GM15510 (cell line): Measurements from ENCODE around the gene EEFSEC.

Experiments
- POLR2A ChIP-seq: IDR thresholded peaks from 3 replicates; pipeline ENCODE4 v1.6.1; 2011; ENCODE audit warnings: borderline replicate concordance; ENCODE audit not compliant: insufficient read length; ENCODE audit errors: extremely low read depth

The EEFSEC gene

GRCh38 chr3:128343287-128344051, 190.2 kb downstream of the EEFSEC start:
- TF ChIP-seq POLR2A, result no peak

- no peak for TF ChIP-seq POLR2A
These were observed 190.9 kb downstream of the EEFSEC start for GRCh38 chr3:128344052-128344735.

- TF ChIP-seq POLR2A, result no peak
These were observed 191.9 kb downstream of the EEFSEC start for GRCh38 chr3:128345196-128345595.

GRCh38 chr3:128346562-128346961, 193.3 kb downstream of the EEFSEC start:
- TF ChIP-seq POLR2A, result no peak

GRCh38 chr3:128347282-128347681, 194.0 kb downstream of the EEFSEC start:
- TF ChIP-seq POLR2A, result no peak

GRCh38 chr3:128348075-128348474, 194.8 kb downstream of the EEFSEC start:
- no peak for TF ChIP-seq POLR2A

- no peak for TF ChIP-seq POLR2A
These were observed 195.7 kb downstream of the EEFSEC start for GRCh38 chr3:128348805-128349531.

- TF ChIP-seq POLR2A, result no peak
These were observed 196.8 kb downstream of the EEFSEC start for GRCh38 chr3:128349963-128350599.

- TF ChIP-seq POLR2A, result no peak
These were observed 198.3 kb downstream of the EEFSEC start for GRCh38 chr3:128351546-128351945.

- TF ChIP-seq POLR2A, result no peak
These were observed 199.0 kb downstream of the EEFSEC start for GRCh38 chr3:128352326-128352725.

- no peak for TF ChIP-seq POLR2A
These were observed 200.2 kb downstream of the EEFSEC start for GRCh38 chr3:128353361-128353965.

GRCh38 chr3:128353991-128354687, 200.9 kb downstream of the EEFSEC start:
- no peak for TF ChIP-seq POLR2A

- no peak for TF ChIP-seq POLR2A
These were observed 201.7 kb downstream of the EEFSEC start for GRCh38 chr3:128354788-128355542.
